HEK293 (cell line): Measurements from ENCODE around the gene CLMN.

Experiments used
- CTCF ChIA-PET: fragments of 350-600 bp; formaldehyde crosslinking; extraction: SDS; loops from one replicate; lab custom pipeline; 2021; ENCODE audit warnings: antibody characterized with exemption; lab: Yijun Ruan, JAX
- POLR2A ChIA-PET: fragments of 300-600 bp; formaldehyde crosslinking; extraction: SDS; loops from one replicate; lab custom pipeline; 2020; ENCODE audit warnings: antibody characterized with exemption, inconsistent platforms; lab: Yijun Ruan, JAX
- H3K27ac ChIP-seq: fragments of 200-500 bp; sonication (Bioruptor generic); 2 replicates; pipeline ENCODE4 v1.5.1; 2014; ENCODE audit warnings: low read depth, low read length, control low read depth, inconsistent platforms; ENCODE audit errors: extremely low read depth
- H3K36me3 ChIP-seq, 2 experiments: fragments of 200-500 bp in 1 of 2; sonication (Bioruptor generic) in 1 of 2; 1 replicate in 1 of 2; 2 replicates in 1 of 2; pipeline ENCODE4 v1.5.1; 2014 to 2017; ENCODE audit warnings: inconsistent platforms in 2 of 2, low read length in 2 of 2; ENCODE audit not compliant: control insufficient read depth in 2 of 2, insufficient read depth in 1 of 2
- H3K4me1 ChIP-seq: fragments of 200-500 bp; sonication (Bioruptor generic); 2 replicates; pipeline ENCODE4 v1.5.1; 2014; ENCODE audit warnings: mild to moderate bottlenecking, low read length, inconsistent platforms; ENCODE audit not compliant: control insufficient read depth, insufficient read depth
- H3K4me3 ChIP-seq: 2 replicates; pipeline ENCODE4 v1.5.1; 2011; ENCODE audit warnings: low read depth, mild to moderate bottlenecking, control low read depth, low read length, moderate library complexity
- H3K9me3 ChIP-seq: fragments of 200-500 bp; sonication (Bioruptor generic); 2 replicates; pipeline ENCODE4 v1.5.1; 2014; ENCODE audit warnings: low read depth, low read length, inconsistent platforms; ENCODE audit not compliant: control insufficient read depth, insufficient read depth
- GLIS1 ChIP-seq: fragments of 450-650 bp; formaldehyde crosslinking; IDR thresholded peaks from 2 replicates; pipeline ENCODE4 v1.5.1; 2016; ENCODE audit warnings: missing biosample characterization, missing genetic modification characterization
- IKZF3 ChIP-seq: fragments of 450-650 bp; IDR thresholded peaks from 2 replicates; pipeline ENCODE4 v1.5.0; 2018; ENCODE audit warnings: missing biosample characterization, mild to moderate bottlenecking, missing genetic modification characterization, moderate library complexity
- MZF1 ChIP-seq: fragments of 450-650 bp; formaldehyde crosslinking; IDR thresholded peaks from 2 replicates; pipeline ENCODE4 v1.5.1; 2017; ENCODE audit warnings: missing biosample characterization, missing genetic modification characterization, borderline replicate concordance
- PRDM1 ChIP-seq: fragments of 450-650 bp; formaldehyde crosslinking; IDR thresholded peaks from 2 replicates; pipeline ENCODE4; 2016; ENCODE audit warnings: missing biosample characterization, missing genetic modification characterization
- REPIN1 ChIP-seq: fragments of 450-650 bp; formaldehyde crosslinking; IDR thresholded peaks from 2 replicates; pipeline ENCODE4 v1.5.1; 2017; ENCODE audit warnings: missing biosample characterization, missing genetic modification characterization, low read depth
- REST ChIP-seq: fragments of 450-650 bp; formaldehyde crosslinking; IDR thresholded peaks from 2 replicates; pipeline ENCODE4 v1.5.1; 2016; ENCODE audit warnings: missing biosample characterization, missing genetic modification characterization
- ZBTB7A ChIP-seq: fragments of 450-650 bp; formaldehyde crosslinking; IDR thresholded peaks from 2 replicates; pipeline ENCODE4 v1.5.1; 2016; ENCODE audit warnings: low read depth, missing biosample characterization, missing genetic modification characterization
- ZNF121 ChIP-seq: fragments of 450-650 bp; formaldehyde crosslinking; IDR thresholded peaks from 2 replicates; pipeline ENCODE4 v1.5.1; 2016; ENCODE audit warnings: missing biosample characterization, missing genetic modification characterization
- ZNF24 ChIP-seq: fragments of 450-650 bp; formaldehyde crosslinking; IDR thresholded peaks from 2 replicates; pipeline ENCODE4 v1.5.1; 2016; ENCODE audit warnings: missing biosample characterization, missing genetic modification characterization
- ZNF248 ChIP-seq: fragments of 450-650 bp; formaldehyde crosslinking; IDR thresholded peaks from 2 replicates; pipeline ENCODE4 v1.5.1; 2017; ENCODE audit warnings: missing biosample characterization, missing genetic modification characterization
- ZNF302 ChIP-seq: fragments of 450-650 bp; formaldehyde crosslinking; IDR thresholded peaks from 2 replicates; pipeline ENCODE4 v1.5.1; 2016; ENCODE audit warnings: missing biosample characterization, missing genetic modification characterization, low read depth
- ZNF311 ChIP-seq: fragments of 450-650 bp; formaldehyde crosslinking; IDR thresholded peaks from 2 replicates; pipeline ENCODE4 v1.5.1; 2017; ENCODE audit warnings: missing biosample characterization, missing genetic modification characterization, borderline replicate concordance
- ZNF366 ChIP-seq: fragments of 450-650 bp; formaldehyde crosslinking; conservative IDR thresholded peaks from 2 replicates; pipeline ENCODE4 v1.5.1; 2016; ENCODE audit warnings: missing biosample characterization, missing genetic modification characterization
- ZNF391 ChIP-seq: fragments of 450-650 bp; formaldehyde crosslinking; IDR thresholded peaks from 2 replicates; pipeline ENCODE4 v1.5.1; 2016; ENCODE audit warnings: low read depth, missing biosample characterization, missing genetic modification characterization, borderline replicate concordance
- ZNF473 ChIP-seq: fragments of 450-650 bp; formaldehyde crosslinking; IDR thresholded peaks from 2 replicates; pipeline ENCODE4 v1.5.1; 2017; ENCODE audit warnings: missing biosample characterization, missing genetic modification characterization
- ZNF530 ChIP-seq: fragments of 450-650 bp; formaldehyde crosslinking; IDR thresholded peaks from 2 replicates; pipeline ENCODE4 v1.5.1; 2016; ENCODE audit warnings: low read depth, missing biosample characterization, missing genetic modification characterization
- ZNF585B ChIP-seq: fragments of 450-650 bp; formaldehyde crosslinking; IDR thresholded peaks from 2 replicates; pipeline ENCODE4 v1.5.1; 2016; ENCODE audit warnings: missing biosample characterization, missing genetic modification characterization
- ZNF623 ChIP-seq: fragments of 450-650 bp; formaldehyde crosslinking; IDR thresholded peaks from 2 replicates; pipeline ENCODE4 v1.5.1; 2016; ENCODE audit warnings: missing biosample characterization, missing genetic modification characterization
- ZNF629 ChIP-seq: fragments of 450-650 bp; formaldehyde crosslinking; IDR thresholded peaks from 2 replicates; pipeline ENCODE4 v1.5.1; 2017; ENCODE audit warnings: missing biosample characterization, missing genetic modification characterization
- ZNF639 ChIP-seq: fragments of 450-650 bp; formaldehyde crosslinking; IDR thresholded peaks from 2 replicates; pipeline ENCODE4 v1.5.1; 2016; ENCODE audit warnings: missing biosample characterization, missing genetic modification characterization
- ZNF776 ChIP-seq: fragments of 450-650 bp; formaldehyde crosslinking; IDR thresholded peaks from 2 replicates; pipeline ENCODE4 v1.5.0; 2017; ENCODE audit warnings: missing biosample characterization, missing genetic modification characterization, borderline replicate concordance
- ZNF791 ChIP-seq: fragments of 450-650 bp; formaldehyde crosslinking; IDR thresholded peaks from 2 replicates; pipeline ENCODE4 v1.5.1; 2016; ENCODE audit warnings: missing biosample characterization, missing genetic modification characterization
- ZSCAN30 ChIP-seq: fragments of 450-650 bp; IDR thresholded peaks from 2 replicates; pipeline ENCODE4 v1.5.1; 2018; ENCODE audit warnings: missing biosample characterization, mild to moderate bottlenecking, missing genetic modification characterization, moderate library complexity
- TF ChIP-seq, protein P1 (sequence below): fragments of 450-650 bp; formaldehyde crosslinking; IDR thresholded peaks from 2 replicates; pipeline ENCODE4; 2016; ENCODE audit warnings: missing biosample characterization, missing genetic modification characterization

Gene CLMN

GRCh38 chr14:95137164-95137803 lies 182.4 kb downstream of the CLMN start:
- H3K4me1 ChIP-seq: peaks cover 20% of the 10 kb centered on the region
- no peak overlapping the region for H3K27ac ChIP-seq
- TF ChIP-seq ZNF791 (tag by site-specific recombination) (no peak), ZNF366 (tag by site-specific recombination) (peak; percentile 91), GLIS1 (tag by site-specific recombination) (no peak), PRDM1 (tag by site-specific recombination) (peak; percentile 100), ZNF776 (0 out of 2 replicates have a peak, but pooled peaks have one; percentile 34), ZNF629 (tag by site-specific recombination) (no peak), ZNF302 (tag by site-specific recombination) (no peak), ZNF530 (peak; percentile 9; the same call in 1 of the 2 replicates), ZNF311 (tag by site-specific recombination) (no peak), ZNF391 (tag by site-specific recombination) (no peak), IKZF3 (tag by site-specific recombination) (peak; percentile 57), ZNF473 (tag by site-specific recombination) (peak; percentile 65; the same call in 1 of the 2 replicates), ZBTB7A (tag by site-specific recombination) (no peak)
- TF ChIP-seq, protein P1, sequence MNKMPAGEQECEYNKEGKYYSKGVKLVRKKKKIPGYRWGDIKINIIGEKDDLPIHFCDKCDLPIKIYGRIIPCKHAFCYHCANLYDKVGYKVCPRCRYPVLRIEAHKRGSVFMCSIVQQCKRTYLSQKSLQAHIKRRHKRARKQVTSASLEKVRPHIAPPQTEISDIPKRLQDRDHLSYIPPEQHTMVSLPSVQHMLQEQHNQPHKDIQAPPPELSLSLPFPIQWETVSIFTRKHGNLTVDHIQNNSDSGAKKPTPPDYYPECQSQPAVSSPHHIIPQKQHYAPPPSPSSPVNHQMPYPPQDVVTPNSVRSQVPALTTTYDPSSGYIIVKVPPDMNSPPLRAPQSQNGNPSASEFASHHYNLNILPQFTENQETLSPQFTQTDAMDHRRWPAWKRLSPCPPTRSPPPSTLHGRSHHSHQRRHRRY: 0 out of 2 replicates have a peak, but pooled peaks have one; percentile 33
- peaks cover 6 to 19% of the 10 kb centered on the region in 2 experiments; a peak in 2 of 3 replicates for H3K36me3 ChIP-seq
- no peaks in the 10 kb centered on the region for H3K9me3 ChIP-seq
- H3K4me3 ChIP-seq: no peak overlapping the region
- POLR2A ChIA-PET: no interaction called here
- CTCF ChIA-PET: no interaction called here

DNA sequence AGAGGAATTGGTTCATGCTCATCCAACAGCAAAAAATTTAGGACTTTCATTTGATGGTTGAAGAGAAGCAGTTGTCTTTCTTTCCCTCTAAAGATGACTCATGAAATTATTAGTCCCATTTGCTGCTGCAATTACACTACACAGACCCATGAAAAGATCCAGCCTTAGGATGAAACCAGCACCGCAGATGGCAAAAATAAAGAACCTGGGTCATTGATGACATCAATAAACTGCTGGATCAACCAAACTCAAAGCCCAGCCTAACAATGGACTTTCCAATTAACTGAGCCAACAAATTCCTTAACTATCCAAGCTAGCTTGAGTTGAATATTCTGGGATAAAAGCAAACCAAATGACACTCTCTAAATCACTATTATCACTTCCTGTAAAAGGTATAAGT lies 183.1 kb downstream of the CLMN start:
- TF ChIP-seq ZNF639 (tag by site-specific recombination) (no peak), REPIN1 (tag by site-specific recombination) (no peak), ZNF585B (no peak), ZBTB7A (tag by site-specific recombination) (no peak), MZF1 (no peak), REST (tag by site-specific recombination) (no peak), ZNF24 (no peak), ZNF248 (tag by site-specific recombination) (no peak), ZNF121 (tag by site-specific recombination) (no peak), ZNF623 (tag by site-specific recombination) (no peak), ZSCAN30 (tag by site-specific recombination) (no peak)
- no peak overlapping the region for H3K27ac ChIP-seq
- ChIA-PET POLR2A (interaction anchor here (1.1 kb wide), 1 partner anchor 21 kb away, joined by 3 read pairs; the partner anchor contains the start of gene DICER1), CTCF (interaction anchor here (0.7 to 0.9 kb wide), 2 partner anchors 37 to 132 kb away, joined by 3 read pairs; no protein-coding TSS in a partner anchor)
- peaks cover 15% of the 10 kb centered on the region for H3K4me1 ChIP-seq
- H3K9me3 ChIP-seq: no peaks in the 10 kb centered on the region
- H3K4me3 ChIP-seq: no peak overlapping the region
- peaks cover 11 to 24% of the 10 kb centered on the region in 2 experiments; a peak in 2 of 3 replicates for H3K36me3 ChIP-seq
